Gastrocnemius medialis (tissue), 4 donors: ENCODE data around the gene DHRSX. TPM values are rescaled to one million over a fixed set of nuclear protein-coding genes. Genes with fewer than 3 reads are reported as not detected.

Experiments used
- ATAC-seq, 2 donors: fragments of 150-250 bp; one replicate each; pipeline ENCODE4 v1.9.1; 2016
- DNase-seq, 2 donors: peaks; one replicate each; pipeline ENCODE4 v3.0.0-alpha.2; 2019
- H3K27ac ChIP-seq, 4 donors: fragments of 200-600 bp; sonication (generic); 1 replicate in 1 of 4; 2 replicates in 3 of 4; pipeline ENCODE4 v1.5.1; 2016 to 2018; ENCODE audit warnings: mild to moderate bottlenecking in 2 of 4, moderate library complexity in 1 of 4
- H3K27me3 ChIP-seq, 3 donors: fragments of 200-600 bp; sonication (generic) in 2 of 3; 1 replicate in 1 of 3; 2 replicates in 2 of 3; pipeline versions ENCODE4 v1.5.1 to v1.6.0; 2016 to 2019; ENCODE audit warnings: mild to moderate bottlenecking in 1 of 3, moderate library complexity in 1 of 3
- H3K36me3 ChIP-seq, 2 donors: fragments of 200-600 bp; sonication (generic) in 1 of 2; one replicate each; pipeline ENCODE4 v1.5.1; 2017 to 2018
- H3K4me1 ChIP-seq, 2 donors: fragments of 200-600 bp; sonication (generic) in 1 of 2; one replicate each; pipeline ENCODE4 v1.5.1; 2016 to 2017; ENCODE audit warnings: mild to moderate bottlenecking in 2 of 2
- H3K4me3 ChIP-seq, 4 donors: fragments of 200-600 bp; sonication (generic) in 3 of 4; 1 replicate in 1 of 4; 2 replicates in 3 of 4; pipeline ENCODE4 v1.5.1; 2016 to 2019; ENCODE audit warnings: mild to moderate bottlenecking in 2 of 4
- H3K9me3 ChIP-seq, 3 donors: fragments of 200-600 bp; sonication (generic) in 2 of 3; 1 replicate in 1 of 3; 2 replicates in 2 of 3; pipeline ENCODE4 v1.5.1; 2016 to 2019
- CTCF ChIP-seq, 5 experiments: fragments of 450-650 bp in 3 of 5; fragments of 200-600 bp in 2 of 5; sonication (generic) in 2 of 5; IDR thresholded peaks in 4 of 5; conservative IDR thresholded peaks in 1 of 5; 1 replicate in 4 of 5; 2 replicates in 1 of 5; pipeline ENCODE4 v1.5.1; 2016 to 2019; ENCODE audit warnings: antibody characterized with exemption in 5 of 5, mild to moderate bottlenecking in 3 of 5, moderate library complexity in 3 of 5
- POLR2A ChIP-seq, 2 donors: fragments of 450-650 bp; IDR thresholded peaks; one replicate each; pipeline ENCODE4 v1.6.1; 2017; ENCODE audit warnings: antibody characterized with exemption in 2 of 2, mild to moderate bottlenecking in 2 of 2, moderate library complexity in 2 of 2
- in situ Hi-C, 4 donors: fragments of 200-750 bp; cut with MboI; loops; one replicate each; pipeline versions ENCODE4 v1.15.0 to v1.8.0; 2017; ENCODE audit warnings: low sequenced_read_pairs in 4 of 4
- intact Hi-C: fragments of 100-400 bp; cut with DNase I; formaldehyde crosslinking; loops from one replicate; pipeline ENCODE4 v1.15.1; 2023; ENCODE audit warnings: low total_unique reads
- total RNA-seq, 4 donors: library from RNA; depleted of rRNA; stranded (reverse); fragments of >200 nt; gene quantifications; one replicate each; pipeline versions ENCODE4 v1.1.0 to v1.2.3, GENCODE V29; 2016

DHRSX gene
- total RNA-seq, 4 donors from 2014 or later: 9.8 to 31.1 (median 13.6) TPM

- H3K27ac ChIP-seq: no peak overlapping the region
- no peak overlapping the region for H3K4me3 ChIP-seq
- no peaks in the 10 kb centered on the region for H3K4me1 ChIP-seq
- in situ Hi-C loops (no loop called here), intact Hi-C loops (no loop called here)
- H3K36me3 ChIP-seq: no peaks in the 10 kb centered on the region
- ATAC-seq (no peak), DNase-seq (no peak)
- TF ChIP-seq POLR2A (IDR thresholded peaks at IDR 0.05) (no peak), CTCF (IDR thresholded peaks at IDR 0.05 in 4 of 5, conservative IDR thresholded peaks at IDR 0.05 in 1 of 5) (no peak)
- no peaks in the 10 kb centered on the region for H3K27me3 ChIP-seq
- no peaks in the 10 kb centered on the region for H3K9me3 ChIP-seq
Observed at GRCh38 chrX:2188840-2189239, 311.9 kb downstream of the DHRSX start.

- ATAC-seq (no peak), DNase-seq (no peak)
- intact Hi-C loops (no loop called here), in situ Hi-C loops (no loop called here)
- Histone ChIP-seq H3K27ac (no peak overlapping the region), H3K36me3 (no peaks in the 10 kb centered on the region), H3K9me3 (no peaks in the 10 kb centered on the region), H3K4me1 (no peaks in the 10 kb centered on the region), H3K4me3 (no peak overlapping the region), H3K27me3 (no peaks in the 10 kb centered on the region)
- no peak for TF ChIP-seq CTCF (IDR thresholded peaks at IDR 0.05 in 4 of 5, conservative IDR thresholded peaks at IDR 0.05 in 1 of 5)
- no peak for TF ChIP-seq POLR2A (IDR thresholded peaks at IDR 0.05)
Observed at GRCh38 chrX:2188330-2188792, 312.4 kb downstream of the DHRSX start.

GRCh38 chrX:2187352-2188115 lies 313.2 kb downstream of the DHRSX start:
- H3K36me3 ChIP-seq: no peaks in the 10 kb centered on the region
- H3K4me1 ChIP-seq: no peaks in the 10 kb centered on the region
- ATAC-seq: no peak
- H3K27me3 ChIP-seq: no peaks in the 10 kb centered on the region
- no peaks in the 10 kb centered on the region for H3K9me3 ChIP-seq
- no peak overlapping the region for H3K4me3 ChIP-seq
- intact Hi-C loops (no loop called here), in situ Hi-C loops (no loop called here)
- TF ChIP-seq CTCF (IDR thresholded peaks at IDR 0.05 in 4 of 5, conservative IDR thresholded peaks at IDR 0.05 in 1 of 5) (no peak), POLR2A (IDR thresholded peaks at IDR 0.05) (no peak)
- no peak overlapping the region for H3K27ac ChIP-seq
- no peak for DNase-seq

- H3K27me3 ChIP-seq: no peaks in the 10 kb centered on the region
- no peaks in the 10 kb centered on the region for H3K9me3 ChIP-seq
- ATAC-seq: no peak
- no peaks in the 10 kb centered on the region for H3K36me3 ChIP-seq
- no peak overlapping the region for H3K4me3 ChIP-seq
- in situ Hi-C loops: no loop called here
- no peak overlapping the region for H3K27ac ChIP-seq
- intact Hi-C loops: no loop called here
- no peaks in the 10 kb centered on the region for H3K4me1 ChIP-seq
- DNase-seq: no peak
- TF ChIP-seq POLR2A (IDR thresholded peaks at IDR 0.05) (no peak), CTCF (IDR thresholded peaks at IDR 0.05 in 4 of 5, conservative IDR thresholded peaks at IDR 0.05 in 1 of 5) (no peak)
Observed at GRCh38 chrX:2185341-2186082, 315.3 kb downstream of the DHRSX start.
